HepG2 (cell line): Measurements from ENCODE around the gene CCDC30.

Source experiments
- SALL1 ChIP-seq: sonication (generic); formaldehyde crosslinking; IDR thresholded peaks from 2 replicates; pipeline ENCODE4 v1.8.0; 2022; ENCODE audit warnings: mild to moderate bottlenecking, missing genetic modification reagents
- ZNF24 ChIP-seq: fragments of 450-650 bp; IDR thresholded peaks from 2 replicates; pipeline ENCODE4 v1.6.1; 2017; ENCODE audit warnings: antibody characterized with exemption, mild to moderate bottlenecking
- ZNF766 ChIP-seq: sonication (generic); formaldehyde crosslinking; IDR thresholded peaks from 2 replicates; pipeline ENCODE4 v1.5.0; 2020; ENCODE audit warnings: missing genetic modification reagents, borderline replicate concordance

DNA sequence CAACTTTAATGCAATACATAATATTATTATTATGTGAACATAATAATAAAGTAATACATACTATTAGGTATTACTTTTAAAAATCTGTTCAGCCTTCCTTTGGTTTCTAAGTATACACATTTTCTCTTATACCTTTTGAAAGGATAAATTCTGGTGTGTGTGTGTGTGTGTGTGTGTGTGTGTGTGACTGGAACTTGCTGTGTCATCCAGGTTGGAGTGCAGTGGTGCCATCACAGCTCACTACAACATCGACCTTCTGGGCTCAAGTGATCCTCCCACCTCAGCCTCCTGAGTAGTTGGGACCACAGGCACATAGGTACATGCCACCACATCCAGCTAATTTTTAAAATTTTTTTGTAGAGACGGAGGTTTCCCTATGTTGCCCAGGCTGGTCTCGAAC is 88.5 kb downstream of the CCDC30 start:
- TF ChIP-seq ZNF766 (CRISPR knock-in tag) (no peak), SALL1 (CRISPR knock-in tag) (no peak), ZNF24 (no peak)
